IMR-90 (cell line): ENCODE measurements around the gene WAC. TPM values are rescaled to one million over a fixed set of nuclear protein-coding genes. Genes with fewer than 3 reads are reported as not detected.
A peak's percentile ranks its signal among the peaks of the same experiment; 100 is the strongest.

Experiments used
- ATAC-seq: fragments of 200-7000 bp; cut with Tn5 transposase; 2 replicates; pipeline ENCODE4 v1.9.1; 2020; ENCODE audit warnings: low read depth, mild to moderate bottlenecking, moderate library complexity
- BruUV-seq: library from RNA; stranded (reverse); fragments of 400-500 nt; replicated peaks from 2 replicates; lab custom pipeline; 2021; lab: Mats Ljungman, UMichigan
- CTCF ChIA-PET: fragments of 300-600 bp; formaldehyde crosslinking; extraction: SDS; loops from one replicate; lab custom pipeline; 2021; ENCODE audit warnings: antibody characterized with exemption; lab: Yijun Ruan, JAX
- POLR2A ChIA-PET: fragments of 300-600 bp; sonication (Branson Sonifier 250); formaldehyde crosslinking; loops from one replicate; lab custom pipeline; 2022; ENCODE audit warnings: antibody characterized with exemption; ENCODE audit not compliant: unreplicated experiment; lab: Charles Lee
- DNase-seq: peaks from one replicate; pipeline ENCODE4 v3.0.0; 2013
- H2AFZ ChIP-seq: replicated peaks from 2 replicates; pipeline ENCODE3; 2013; ENCODE audit warnings: low read length, mild to moderate bottlenecking; ENCODE audit not compliant: poor library complexity
- H2AK5ac ChIP-seq: 2 replicates; pipeline ENCODE4 v1.6.1; 2013; ENCODE audit warnings: low read depth, low read length, inconsistent platforms
- H2AK9ac ChIP-seq: replicated peaks from 2 replicates; pipeline ENCODE3; 2013; ENCODE audit warnings: mild to moderate bottlenecking, low read depth, low read length, moderate library complexity; ENCODE audit not compliant: poor library complexity
- H2BK120ac ChIP-seq: 2 replicates; pipeline ENCODE4 v1.6.1; 2013; ENCODE audit warnings: low read depth, low read length, inconsistent platforms
- H2BK15ac ChIP-seq: 3 replicates; pipeline ENCODE4 v1.6.1; 2013; ENCODE audit warnings: low read depth, low read length, inconsistent platforms
- H2BK20ac ChIP-seq: 2 replicates; pipeline ENCODE4 v1.6.1; 2013; ENCODE audit warnings: low read depth, mild to moderate bottlenecking, inconsistent platforms, low read length, moderate library complexity
- H2BK5ac ChIP-seq: 2 replicates; pipeline ENCODE4 v1.6.1; 2013; ENCODE audit warnings: mild to moderate bottlenecking, low read depth, low read length, inconsistent platforms; ENCODE audit not compliant: poor library complexity, severe bottlenecking
- H3K14ac ChIP-seq: replicated peaks from 2 replicates; pipeline ENCODE4 v1.6.1; 2013; ENCODE audit warnings: low read depth, low read length, inconsistent platforms
- H3K18ac ChIP-seq: 2 replicates; pipeline ENCODE4 v1.6.1; 2013; ENCODE audit warnings: low read depth, low read length, control low read depth
- H3K23ac ChIP-seq: 2 replicates; pipeline ENCODE4 v1.6.1; 2013; ENCODE audit warnings: low read depth, low read length, inconsistent platforms
- H3K27ac ChIP-seq: 2 replicates; pipeline ENCODE4 v1.5.1; 2013; ENCODE audit warnings: mild to moderate bottlenecking, control low read depth, low read length; ENCODE audit not compliant: insufficient read depth
- H3K27me3 ChIP-seq: 2 replicates; pipeline ENCODE4 v1.6.1; 2013; ENCODE audit warnings: low read length; ENCODE audit not compliant: control insufficient read depth, insufficient read depth
- H3K36me3 ChIP-seq: 2 replicates; pipeline ENCODE4 v1.6.1; 2013; ENCODE audit warnings: low read length, mixed read lengths; ENCODE audit not compliant: control insufficient read depth, insufficient read depth
- H3K4ac ChIP-seq: 2 replicates; pipeline ENCODE4 v1.6.1; 2013; ENCODE audit warnings: low read depth, low read length, inconsistent platforms
- H3K4me1 ChIP-seq: 2 replicates; pipeline ENCODE4 v1.6.1; 2013; ENCODE audit warnings: low read length, mixed read lengths; ENCODE audit not compliant: control insufficient read depth, insufficient read depth
- H3K4me2 ChIP-seq: 2 replicates; pipeline ENCODE4 v1.6.1; 2013; ENCODE audit warnings: low read depth, mild to moderate bottlenecking, control low read depth, low read length, moderate library complexity
- H3K4me3 ChIP-seq: 2 replicates; pipeline ENCODE4 v1.5.1; 2013; ENCODE audit warnings: low read depth, mild to moderate bottlenecking, control low read depth, low read length, moderate library complexity; ENCODE audit not compliant: insufficient read depth
- H3K56ac ChIP-seq: 2 replicates; pipeline ENCODE4 v1.6.1; 2013; ENCODE audit warnings: low read length, inconsistent platforms; ENCODE audit not compliant: insufficient read depth; ENCODE audit errors: extremely low read depth
- H3K79me1 ChIP-seq, 2 experiments: 2 replicates each; pipeline ENCODE4 v1.6.1; 2013; ENCODE audit warnings: low read length in 2 of 2, inconsistent platforms in 1 of 2, low read depth in 1 of 2
- H3K9ac ChIP-seq: 2 replicates; pipeline ENCODE4 v1.6.1; 2013; ENCODE audit warnings: low read depth, low read length, control low read depth
- H3K9me1 ChIP-seq: 2 replicates; pipeline ENCODE4 v1.6.1; 2013; ENCODE audit warnings: low read length, inconsistent platforms; ENCODE audit not compliant: insufficient read depth
- H3K9me3 ChIP-seq: 2 replicates; pipeline ENCODE4 v1.6.1; 2013; ENCODE audit warnings: low read length; ENCODE audit not compliant: control insufficient read depth, insufficient read depth
- H4K20me1 ChIP-seq: 2 replicates; pipeline ENCODE4 v1.6.1; 2013; ENCODE audit warnings: low read length, inconsistent platforms; ENCODE audit not compliant: insufficient read depth
- H4K5ac ChIP-seq: 2 replicates; pipeline ENCODE4 v1.6.1; 2013; ENCODE audit warnings: mild to moderate bottlenecking, low read depth, low read length, control low read depth
- H4K8ac ChIP-seq, 2 experiments: 2 replicates each; pipeline ENCODE4 v1.6.1; 2013; ENCODE audit warnings: low read depth in 2 of 2, low read length in 2 of 2, control low read depth in 1 of 2, inconsistent platforms in 1 of 2
- H4K91ac ChIP-seq: 2 replicates; pipeline ENCODE4 v1.6.1; 2013; ENCODE audit warnings: low read depth, low read length, inconsistent platforms; ENCODE audit not compliant: insufficient read depth
- MAFK ChIP-seq: IDR thresholded peaks from 2 replicates; pipeline ENCODE4 v1.6.1; 2012; ENCODE audit warnings: low read depth, low read length, improper control_type of control experiment
- MXI1 ChIP-seq: IDR thresholded peaks from 2 replicates; pipeline ENCODE4 v1.6.1; 2012; ENCODE audit warnings: low read depth, mild to moderate bottlenecking, low read length, moderate library complexity, borderline replicate concordance
- RFX5 ChIP-seq: IDR thresholded peaks from 2 replicates; pipeline ENCODE4 v1.8.0; 2012; ENCODE audit warnings: low read depth, mild to moderate bottlenecking, low read length, moderate library complexity
- WGBS, 2 experiments: methylation state at CpG; one replicate each; pipeline versions ENCODE4 v1.1.5 to v1.1.7; 2013; ENCODE audit warnings: missing lambda C conversion rate in 2 of 2; ENCODE audit not compliant: insufficient read length in 1 of 2; ENCODE audit errors: extremely low coverage in 2 of 2; 5-methylcytosine and 5-hydroxymethylcytosine counted together
- dilution Hi-C: fragments of 300-500 bp; cut with HindIII; formaldehyde crosslinking; loops from one replicate; pipeline ENCODE4 v1.14.3; 2018; ENCODE audit warnings: low sequenced_read_pairs; ENCODE audit not compliant: unreplicated experiment
- in situ Hi-C: fragments of 300-500 bp; cut with MboI; formaldehyde crosslinking; loops from 3 replicates; pipeline ENCODE4 v1.14.3; 2019; ENCODE audit warnings: low sequenced_read_pairs, inconsistent platforms, mixed read lengths
- intact Hi-C: fragments of 100-400 bp; cut with micrococcal nuclease; formaldehyde crosslinking; loops from 2 replicates; pipeline ENCODE4 v1.10.0; 2022
- polyA plus RNA-seq, 3 experiments: library from polyadenylated mRNA; depleted of rRNA; stranded (reverse); fragments of >200 nt; gene quantifications; 2 replicates each; pipeline ENCODE4 v1.2.3, GENCODE V29; 2012; ENCODE audit warnings: low replicate concordance in 1 of 3
- total RNA-seq: library from RNA; depleted of rRNA; stranded (reverse); fragments of >200 nt; gene quantifications from 2 replicates; pipeline ENCODE4 v1.2.3, GENCODE V29; 2012
- TF ChIP-seq, protein P1 (sequence below): fragments of 150-350 bp; IDR thresholded peaks from 2 replicates; pipeline ENCODE4 v1.6.1; 2016; ENCODE audit warnings: low read depth, mild to moderate bottlenecking, low read length, moderate library complexity, borderline replicate concordance

WAC gene
- total and polyA plus RNA-seq, 2 of the 4 experiments (the other 2 are of a cell fraction), result 39.6 to 52.2 TPM

DNA sequence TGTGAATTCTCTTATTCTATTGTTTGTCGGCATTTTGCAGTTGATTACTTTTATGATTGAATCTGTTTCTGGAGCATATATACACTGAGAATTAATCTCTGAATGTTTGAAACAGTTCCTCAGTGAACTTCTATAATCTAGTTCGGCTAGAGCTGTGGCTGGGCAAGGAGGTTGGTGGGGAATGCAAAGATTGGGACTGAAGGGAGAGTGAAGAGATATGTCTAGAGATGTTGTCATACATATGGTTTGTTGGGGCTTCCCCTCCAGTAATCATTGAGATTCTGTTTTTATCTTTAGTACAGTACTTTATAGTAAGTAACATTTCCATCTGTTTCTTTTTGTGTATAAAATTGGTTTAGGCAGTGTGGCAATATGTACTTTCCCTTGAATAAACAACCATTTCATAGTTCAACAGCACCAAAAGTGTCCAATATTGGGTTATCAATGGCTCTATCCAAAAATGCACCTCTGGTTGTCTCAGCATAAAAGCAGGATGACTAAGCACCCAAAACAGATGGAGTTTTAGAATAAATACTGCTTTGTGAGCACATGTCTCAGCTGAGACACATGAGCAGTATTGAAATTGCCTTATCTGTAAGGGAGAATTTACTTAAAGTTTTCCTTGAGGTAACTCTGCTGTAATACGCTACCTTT, 36.7 kb downstream of the WAC start:
- ATAC-seq (peak; percentile 75), DNase-seq (peak; percentile 71)
- ChIA-PET POLR2A (no interaction called here), CTCF (no interaction called here)
- peaks cover 8 to 70% of the 10 kb centered on the region in 2 experiments; a peak in 2 of 4 replicates for H3K79me1 ChIP-seq
- H2AK9ac ChIP-seq, result no peak overlapping the region
- H2BK5ac ChIP-seq, result no peak overlapping the region
- no peak overlapping the region for H3K4me3 ChIP-seq
- H3K23ac ChIP-seq, result no peak overlapping the region
- H2BK15ac ChIP-seq, result no peak overlapping the region
- no peak overlapping the region for H3K4ac ChIP-seq
- no TSS peak for BruUV-seq
- peaks cover 15% of the 10 kb centered on the region for H3K36me3 ChIP-seq
- no peaks in the 10 kb centered on the region for H3K9me3 ChIP-seq
- no peak overlapping the region for H3K14ac ChIP-seq
- no peaks in the 10 kb centered on the region for H3K27me3 ChIP-seq
- intact Hi-C loops (loop anchor here (5.0 kb wide), 1 partner anchor 32 kb away; no protein-coding TSS in a partner anchor), in situ Hi-C loops (no loop called here), dilution Hi-C loops (no loop called here)
- no peak overlapping the region for H3K56ac ChIP-seq
- H4K5ac ChIP-seq, result no peak overlapping the region
- H2AFZ ChIP-seq, result no peak overlapping the region
- WGBS, 2 experiments, result no CpG with 5 or more reads among the region's 3 CpGs
- no peak overlapping the region for H3K18ac ChIP-seq
- H4K20me1 ChIP-seq, result peaks cover 93% of the 10 kb centered on the region
- H2BK120ac ChIP-seq, result no peak overlapping the region
- H4K8ac ChIP-seq, result no peak overlapping the region
- peak overlapping the region; percentile 33; the same call in 1 of the 2 replicates for H3K4me2 ChIP-seq
- H3K4me1 ChIP-seq, result peaks cover 6% of the 10 kb centered on the region; the same call in 1 of the 2 replicates
- peak overlapping the region; percentile 65; the same call in 1 of the 2 replicates for H3K27ac ChIP-seq
- TF ChIP-seq MXI1 (peak; percentile 66; the same call in 1 of the 2 replicates), MAFK (peak; percentile 54; the same call in 1 of the 2 replicates), RFX5 (no peak)
- TF ChIP-seq, protein P1, sequence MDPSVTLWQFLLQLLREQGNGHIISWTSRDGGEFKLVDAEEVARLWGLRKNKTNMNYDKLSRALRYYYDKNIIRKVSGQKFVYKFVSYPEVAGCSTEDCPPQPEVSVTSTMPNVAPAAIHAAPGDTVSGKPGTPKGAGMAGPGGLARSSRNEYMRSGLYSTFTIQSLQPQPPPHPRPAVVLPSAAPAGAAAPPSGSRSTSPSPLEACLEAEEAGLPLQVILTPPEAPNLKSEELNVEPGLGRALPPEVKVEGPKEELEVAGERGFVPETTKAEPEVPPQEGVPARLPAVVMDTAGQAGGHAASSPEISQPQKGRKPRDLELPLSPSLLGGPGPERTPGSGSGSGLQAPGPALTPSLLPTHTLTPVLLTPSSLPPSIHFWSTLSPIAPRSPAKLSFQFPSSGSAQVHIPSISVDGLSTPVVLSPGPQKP, result no peak
- H2BK20ac ChIP-seq, result no peak overlapping the region
- no peak overlapping the region for H4K91ac ChIP-seq
- H3K9ac ChIP-seq, result no peak overlapping the region
- peaks cover 4% of the 10 kb centered on the region for H3K9me1 ChIP-seq
- no peak overlapping the region for H2AK5ac ChIP-seq
